ENCODE results near the gene RASEF. TPM values are rescaled to one million over a fixed set of nuclear protein-coding genes. Genes with fewer than 3 reads are reported as not detected.

RASEF gene
- total and polyA plus RNA-seq, 2 donors = 1.3 to 10.9 TPM

- no peaks in the 10 kb centered on the region for H3K36me3 ChIP-seq (ENCODE audit: insufficient read depth)
- no peak overlapping the region for H3K27ac ChIP-seq (ENCODE audit: low read depth)
- no peak for DNase-seq (ENCODE audit: extremely low spot score)
- H3K4me1 ChIP-seq (ENCODE audit: insufficient read depth) = no peaks in the 10 kb centered on the region
- no peak overlapping the region for H3K4me3 ChIP-seq (ENCODE audit: low read depth, low read length)
- 80% methylated on average over 5 of the region's 5 CpGs for WGBS
Observed at GRCh38 chr9:83039303-83039702, 23.6 kb downstream of the RASEF start.

GRCh38 chr9:83036043-83036442 is 26.9 kb downstream of the RASEF start:
- Histone ChIP-seq H3K4me1 (ENCODE audit: insufficient read depth) (no peaks in the 10 kb centered on the region), H3K27ac (ENCODE audit: low read depth) (no peak overlapping the region), H3K36me3 (ENCODE audit: insufficient read depth) (no peaks in the 10 kb centered on the region), H3K4me3 (ENCODE audit: low read depth, low read length) (no peak overlapping the region)
- DNase-seq (ENCODE audit: extremely low spot score) = no peak
- WGBS = 51% methylated on average over 2 of the region's 2 CpGs

- no peak for DNase-seq (ENCODE audit: extremely low spot score)
- WGBS = 75% methylated on average over 2 of the region's 2 CpGs
- no peak overlapping the region for H3K27ac ChIP-seq (ENCODE audit: low read depth)
- no peak overlapping the region for H3K4me3 ChIP-seq (ENCODE audit: low read depth, low read length)
- no peaks in the 10 kb centered on the region for H3K4me1 ChIP-seq (ENCODE audit: insufficient read depth)
- H3K36me3 ChIP-seq (ENCODE audit: insufficient read depth) = no peaks in the 10 kb centered on the region
Observed at GRCh38 chr9:83035143-83035542, 27.8 kb downstream of the RASEF start.

GRCh38 chr9:83034587-83034986 is 28.4 kb downstream of the RASEF start:
- 67% methylated on average over 1 of the region's 1 CpG for whole genome bisulfite sequencing
- DNase-seq (ENCODE audit: extremely low spot score) = no peak
- no peak overlapping the region for H3K4me3 ChIP-seq (ENCODE audit: low read depth, low read length)
- no peaks in the 10 kb centered on the region for H3K4me1 ChIP-seq (ENCODE audit: insufficient read depth)
- no peak overlapping the region for H3K27ac ChIP-seq (ENCODE audit: low read depth)
- H3K36me3 ChIP-seq (ENCODE audit: insufficient read depth) = no peaks in the 10 kb centered on the region

GRCh38 chr9:83034026-83034425 is 28.9 kb downstream of the RASEF start:
- no peaks in the 10 kb centered on the region for H3K36me3 ChIP-seq (ENCODE audit: insufficient read depth)
- WGBS = 40% methylated on average over 1 of the region's 1 CpG
- DNase-seq (ENCODE audit: extremely low spot score) = no peak
- no peaks in the 10 kb centered on the region for H3K4me1 ChIP-seq (ENCODE audit: insufficient read depth)
- no peak overlapping the region for H3K4me3 ChIP-seq (ENCODE audit: low read depth, low read length)
- H3K27ac ChIP-seq (ENCODE audit: low read depth) = no peak overlapping the region

- H3K27ac ChIP-seq (ENCODE audit: low read depth) = no peak overlapping the region
- 55% methylated on average over 3 of the region's 3 CpGs for whole genome bisulfite sequencing
Observed at GRCh38 chr9:83032065-83032625, 30.8 kb downstream of the RASEF start.

GRCh38 chr9:83030391-83031107 is 32.4 kb downstream of the RASEF start:
- no peak for DNase-seq (ENCODE audit: extremely low spot score)
- Histone ChIP-seq H3K27ac (ENCODE audit: low read depth) (no peak overlapping the region), H3K4me3 (ENCODE audit: low read depth, low read length) (no peak overlapping the region), H3K4me1 (ENCODE audit: insufficient read depth) (no peaks in the 10 kb centered on the region), H3K36me3 (ENCODE audit: insufficient read depth) (no peaks in the 10 kb centered on the region)
- WGBS = 67% methylated on average over 6 of the region's 6 CpGs

More at GRCh38 chr9:83032065-83032625, 30.8 kb downstream of the RASEF start:
- H3K4me1 ChIP-seq (ENCODE audit: insufficient read depth) = no peaks in the 10 kb centered on the region
- H3K4me3 ChIP-seq (ENCODE audit: low read depth, low read length) = no peak overlapping the region
- H3K36me3 ChIP-seq (ENCODE audit: insufficient read depth) = no peaks in the 10 kb centered on the region
- no peak for DNase-seq (ENCODE audit: extremely low spot score)

- Histone ChIP-seq H3K36me3 (ENCODE audit: insufficient read depth) (no peaks in the 10 kb centered on the region), H3K4me3 (ENCODE audit: low read depth, low read length) (no peak overlapping the region), H3K27ac (ENCODE audit: low read depth) (no peak overlapping the region), H3K4me1 (ENCODE audit: insufficient read depth) (no peaks in the 10 kb centered on the region)
- no peak for DNase-seq (ENCODE audit: extremely low spot score)
- WGBS = 86% methylated on average over 7 of the region's 7 CpGs
Observed at GRCh38 chr9:83029531-83030137, 33.3 kb downstream of the RASEF start.

- H3K4me3 ChIP-seq (ENCODE audit: low read depth, low read length) = no peak overlapping the region
- DNase-seq (ENCODE audit: extremely low spot score) = no peak
- WGBS = 76% methylated on average over 5 of the region's 5 CpGs
- no peak overlapping the region for H3K27ac ChIP-seq (ENCODE audit: low read depth)
- no peaks in the 10 kb centered on the region for H3K4me1 ChIP-seq (ENCODE audit: insufficient read depth)
- no peaks in the 10 kb centered on the region for H3K36me3 ChIP-seq (ENCODE audit: insufficient read depth)
Observed at GRCh38 chr9:83027153-83027891, 35.6 kb downstream of the RASEF start.

- Histone ChIP-seq H3K4me1 (ENCODE audit: insufficient read depth) (no peaks in the 10 kb centered on the region), H3K4me3 (ENCODE audit: low read depth, low read length) (no peak overlapping the region), H3K27ac (ENCODE audit: low read depth) (no peak overlapping the region), H3K36me3 (ENCODE audit: insufficient read depth) (no peaks in the 10 kb centered on the region)
- no peak for DNase-seq (ENCODE audit: extremely low spot score)
- WGBS = 51% methylated on average over 7 of the region's 7 CpGs
Observed at GRCh38 chr9:83024506-83025125, 38.3 kb downstream of the RASEF start.

- WGBS = 68% methylated on average over 1 of the region's 1 CpG
- no peaks in the 10 kb centered on the region for H3K4me1 ChIP-seq (ENCODE audit: insufficient read depth)
Observed at GRCh38 chr9:83023151-83023550, 39.8 kb downstream of the RASEF start.

GRCh38 chr9:83020864-83021263 is 42.1 kb downstream of the RASEF start:
- 79% methylated on average over 2 of the region's 2 CpGs for WGBS
- H3K4me1 ChIP-seq (ENCODE audit: insufficient read depth) = no peaks in the 10 kb centered on the region
- H3K36me3 ChIP-seq (ENCODE audit: insufficient read depth) = no peaks in the 10 kb centered on the region
- H3K27ac ChIP-seq (ENCODE audit: low read depth) = no peak overlapping the region
- DNase-seq (ENCODE audit: extremely low spot score) = no peak
- no peak overlapping the region for H3K4me3 ChIP-seq (ENCODE audit: low read depth, low read length)

More at GRCh38 chr9:83023151-83023550, 39.8 kb downstream of the RASEF start:
- Histone ChIP-seq H3K27ac (ENCODE audit: low read depth) (no peak overlapping the region), H3K36me3 (ENCODE audit: insufficient read depth) (no peaks in the 10 kb centered on the region), H3K4me3 (ENCODE audit: low read depth, low read length) (no peak overlapping the region)
- no peak for DNase-seq (ENCODE audit: extremely low spot score)

- DNase-seq (ENCODE audit: extremely low spot score) = no peak
- 82% methylated on average over 7 of the region's 7 CpGs for WGBS
- Histone ChIP-seq H3K4me1 (ENCODE audit: insufficient read depth) (no peaks in the 10 kb centered on the region), H3K4me3 (ENCODE audit: low read depth, low read length) (no peak overlapping the region), H3K36me3 (ENCODE audit: insufficient read depth) (no peaks in the 10 kb centered on the region), H3K27ac (ENCODE audit: low read depth) (no peak overlapping the region)
Observed at GRCh38 chr9:83020327-83020726, 42.6 kb downstream of the RASEF start.
